Tongue (tissue), 2 donors: ENCODE measurements around the gene ASCC1. TPM values are rescaled to one million over a fixed set of nuclear protein-coding genes. Genes with fewer than 3 reads are reported as not detected.
"Not testable (repeated sequence)": the region's sequence is repeated elsewhere in the genome, so short reads cannot be mapped to it uniquely, and the experiment has no call there.

Experiments used
- DNase-seq: peaks from one replicate; pipeline ENCODE4 v3.0.0-alpha.2; 2015
- total RNA-seq: library from RNA; depleted of rRNA; stranded (reverse); fragments of >200 nt; gene quantifications from one replicate; pipeline ENCODE4 v1.2.3, GENCODE V29; 2014

Gene ASCC1
- total RNA-seq, 1 donor from 2014 or later = 29.0 TPM

DNA sequence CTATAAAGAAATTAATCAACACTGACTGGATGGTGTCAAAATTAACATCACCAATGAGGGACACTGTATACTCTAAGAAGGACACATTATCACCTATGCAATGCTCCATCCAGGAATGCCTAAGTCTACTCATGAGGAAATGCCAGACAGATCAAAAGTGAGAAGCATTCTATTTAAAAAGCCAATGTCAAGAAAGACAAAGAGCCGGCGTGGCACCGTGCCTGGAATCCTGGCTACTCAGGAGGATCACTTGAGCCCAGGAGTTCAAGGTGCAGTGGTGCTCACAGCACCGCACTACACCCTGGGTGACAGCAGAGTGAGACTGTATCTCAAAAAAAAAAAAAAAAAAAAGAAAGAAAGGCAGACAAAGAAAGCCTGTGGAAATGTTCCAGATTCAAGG is 45.8 kb downstream of the ASCC1 start:
- DNase-seq = no peak

DNA sequence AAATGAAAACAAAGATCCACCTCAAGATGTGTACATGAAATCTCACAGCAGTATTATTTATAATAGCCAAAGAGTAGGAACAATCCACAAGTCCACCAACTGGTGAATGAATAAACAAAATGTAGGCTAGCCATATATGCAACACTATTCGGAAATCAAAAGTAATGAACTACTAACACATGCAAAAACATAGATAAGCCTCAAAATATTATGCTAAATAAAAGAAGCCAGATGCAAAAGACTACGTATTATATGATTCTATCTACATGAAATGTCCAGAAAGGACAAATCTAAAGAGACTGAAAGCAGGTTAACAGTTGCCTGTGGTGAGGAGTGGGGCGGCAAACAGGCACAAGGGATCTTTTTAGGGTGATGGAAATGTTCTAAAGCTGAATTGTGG is 49.0 kb downstream of the ASCC1 start:
- DNase-seq = no peak

- no peak for DNase-seq
These were observed 51.5 kb downstream of the ASCC1 start for GRCh38 chr10:72164617-72165016.

GRCh38 chr10:72162978-72163377 is 53.1 kb downstream of the ASCC1 start:
- DNase-seq = no peak

GRCh38 chr10:72158176-72158575 is 57.9 kb downstream of the ASCC1 start:
- no peak for DNase-seq

GRCh38 chr10:72156223-72156622 is 59.9 kb downstream of the ASCC1 start:
- no peak for DNase-seq

DNA sequence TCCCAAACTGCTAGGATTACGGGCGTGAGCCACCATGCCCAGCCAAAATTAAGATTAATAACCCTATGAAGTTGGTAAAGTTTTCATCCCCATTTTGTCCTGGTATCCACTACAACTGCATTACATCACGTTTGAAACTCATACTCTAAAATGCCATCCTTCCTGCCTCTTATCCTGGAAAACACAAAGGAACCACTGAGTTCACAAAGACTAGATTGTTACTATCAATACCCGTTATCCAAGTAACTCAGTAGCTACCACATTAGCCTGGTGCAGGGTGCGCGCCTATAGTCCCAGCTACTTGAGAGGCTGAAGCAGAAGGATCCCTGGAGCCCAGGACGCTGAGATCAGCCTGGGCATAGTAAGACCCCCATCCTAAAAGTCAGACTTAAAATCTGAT is 63.8 kb downstream of the ASCC1 start:
- DNase-seq = no peak

GRCh38 chr10:72150746-72151478 is 65.2 kb downstream of the ASCC1 start:
- not testable (repeated sequence) for DNase-seq

GRCh38 chr10:72147324-72147584 is 68.8 kb downstream of the ASCC1 start:
- DNase-seq = not testable (repeated sequence)

GRCh38 chr10:72146559-72147323 is 69.3 kb downstream of the ASCC1 start:
- no peak for DNase-seq

- DNase-seq = no peak
These were observed 70.0 kb downstream of the ASCC1 start for GRCh38 chr10:72146071-72146470.

- no peak for DNase-seq
These were observed 70.4 kb downstream of the ASCC1 start for GRCh38 chr10:72145657-72146056.

- no peak for DNase-seq
These were observed 75.2 kb downstream of the ASCC1 start for GRCh38 chr10:72140850-72141249.

GRCh38 chr10:72140174-72140573 is 75.9 kb downstream of the ASCC1 start:
- no peak for DNase-seq

DNA sequence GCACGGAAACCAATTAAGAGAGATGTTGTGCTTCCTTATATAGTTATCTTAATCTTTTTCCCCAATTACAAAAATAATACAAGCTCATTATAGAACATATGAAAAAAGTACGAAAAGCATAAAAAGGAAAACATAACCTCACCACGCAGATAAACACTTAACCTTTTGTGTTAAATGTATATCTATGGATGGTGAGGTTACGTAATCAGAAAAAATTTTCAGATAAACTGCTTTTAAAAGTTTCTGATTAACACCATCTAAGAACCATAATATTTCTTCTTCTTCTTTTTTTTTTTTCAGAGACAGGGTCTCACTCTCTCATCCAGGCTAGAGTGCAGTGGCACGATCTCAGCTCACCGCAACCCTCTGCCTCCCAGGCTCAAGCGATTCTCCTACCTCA is 78.5 kb downstream of the ASCC1 start:
- DNase-seq = no peak

DNA sequence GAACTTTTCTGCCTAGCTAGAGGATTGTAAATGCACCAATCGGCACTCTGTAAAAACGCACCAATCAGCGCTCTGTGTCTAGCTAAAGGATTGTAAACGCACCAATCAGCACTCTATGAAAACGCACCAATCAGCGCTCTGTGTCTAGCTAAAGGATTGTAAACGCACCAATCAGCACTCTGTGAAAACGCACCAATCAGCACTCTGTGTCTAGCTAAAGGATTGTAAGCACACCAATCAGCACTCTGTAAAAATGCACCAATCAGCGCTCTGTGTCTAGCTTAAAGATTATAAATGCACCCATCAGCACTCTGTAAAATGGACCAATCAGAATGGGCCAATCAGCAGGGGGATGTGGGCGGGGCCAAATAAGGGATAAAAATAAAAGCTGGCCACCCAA is 79.9 kb downstream of the ASCC1 start:
- not testable (repeated sequence) for DNase-seq

DNA sequence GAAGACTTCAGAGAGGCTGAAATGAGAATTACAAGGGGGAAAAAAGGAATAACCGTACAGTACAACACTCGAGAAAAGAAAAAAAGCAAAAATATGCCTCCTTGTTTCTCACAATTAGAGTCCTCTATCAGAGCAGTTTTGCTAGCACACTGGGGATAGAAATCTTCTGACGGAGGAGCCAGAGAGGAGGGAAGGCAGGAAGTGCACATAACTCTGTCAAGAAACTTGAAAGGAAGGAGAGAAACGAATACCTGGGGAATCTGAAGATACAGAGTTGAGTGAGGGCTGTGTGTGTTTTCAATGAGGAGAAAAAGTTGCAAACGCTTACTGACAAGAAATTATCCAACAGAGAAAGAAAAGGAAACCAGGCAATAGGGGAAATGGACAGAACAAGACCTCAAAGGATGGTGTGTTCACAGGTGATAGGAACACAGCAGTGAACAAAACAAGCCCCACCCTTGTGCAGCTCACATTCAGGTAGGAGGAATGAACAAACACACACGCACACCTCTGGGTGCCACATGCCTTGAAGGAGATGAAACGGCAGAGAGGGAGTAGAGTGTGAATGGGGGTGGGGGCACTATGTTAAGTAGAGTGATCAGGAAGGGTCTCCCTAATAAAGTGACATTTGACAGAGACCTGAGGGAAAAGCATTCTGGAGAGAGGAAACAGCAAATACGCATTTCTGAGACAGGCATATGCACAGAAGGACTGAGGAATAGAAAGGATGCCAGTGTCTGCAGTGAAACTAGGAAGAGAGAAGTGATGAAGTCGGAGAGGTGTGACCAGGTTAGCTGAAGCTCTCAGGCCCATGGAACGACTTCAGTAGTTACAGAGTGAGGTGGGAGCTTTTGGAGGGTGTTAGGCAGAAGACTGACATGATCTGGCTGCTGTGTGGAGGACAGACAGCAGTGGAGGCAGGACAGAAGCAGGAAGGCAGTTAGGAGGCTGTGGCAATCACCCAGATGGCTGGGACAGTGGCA is 81.0 kb downstream of the ASCC1 start:
- no peak for DNase-seq

- DNase-seq = no peak
These were observed 82.6 kb downstream of the ASCC1 start for GRCh38 chr10:72133517-72133916.

- DNase-seq = no peak
These were observed 83.2 kb downstream of the ASCC1 start for GRCh38 chr10:72132854-72133253.

DNA sequence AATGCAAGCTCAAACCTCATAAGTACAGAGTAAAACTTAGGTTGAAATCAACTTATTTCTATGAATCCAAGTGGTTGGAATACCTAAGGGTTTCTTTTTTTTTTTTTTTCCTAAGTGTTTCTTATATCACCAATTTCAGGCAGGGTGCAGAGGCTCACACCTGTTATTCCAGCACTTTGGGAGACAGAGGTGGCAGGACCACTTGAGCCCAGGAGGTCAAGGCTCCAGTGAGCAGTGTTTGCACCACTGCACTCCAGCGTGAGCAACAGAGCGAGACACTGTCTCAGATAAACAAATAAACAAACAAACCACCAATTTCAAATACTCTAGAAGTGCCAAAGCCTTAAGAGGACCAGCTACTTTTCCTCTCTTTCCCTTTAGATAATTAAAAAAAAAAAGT is 88.5 kb downstream of the ASCC1 start:
- DNase-seq = no peak

GRCh38 chr10:72126872-72127232 is 89.2 kb downstream of the ASCC1 start:
- no peak for DNase-seq

DNA sequence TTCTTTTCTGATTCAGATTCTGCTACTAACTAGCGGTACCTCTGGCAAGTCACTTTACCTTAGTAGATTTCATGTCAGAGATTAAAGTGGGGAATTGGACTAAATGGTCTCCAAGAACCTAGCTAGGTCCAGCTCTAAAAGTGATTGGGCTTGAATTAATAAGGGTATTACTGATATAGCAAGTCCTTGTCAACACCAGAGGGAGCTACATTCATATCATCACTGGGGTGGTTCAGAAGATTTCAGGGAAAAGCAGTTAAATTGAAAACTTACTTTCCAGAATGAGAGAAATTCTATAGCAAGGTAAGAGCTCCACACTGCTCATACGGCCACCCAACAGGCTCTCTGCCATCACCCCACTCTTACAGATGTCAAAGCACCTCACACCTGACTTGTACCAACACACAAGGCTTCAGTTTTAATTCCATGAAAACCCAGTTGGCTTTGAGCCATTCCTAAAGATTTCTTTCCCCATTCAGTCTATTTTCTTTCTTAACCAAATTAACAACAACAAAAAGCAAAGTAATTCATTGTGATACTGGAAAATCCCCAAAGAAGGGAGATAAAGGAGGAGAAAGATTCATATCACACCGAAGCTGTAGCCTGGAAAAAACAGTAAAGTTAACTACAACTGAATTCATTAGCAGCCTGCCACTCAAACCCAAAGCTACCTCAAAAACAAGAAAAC is 89.7 kb downstream of the ASCC1 start:
- no peak for DNase-seq
